Right kidney (tissue), 1 donor: ENCODE data around the gene TANC1.
A peak's percentile ranks its signal among the peaks of the same experiment; 100 is the strongest.

Source experiments
- DNase-seq: peaks from one replicate; pipeline ENCODE4 v3.0.0-alpha.2; 2016

TANC1 gene

GRCh38 chr2:159160954-159161353, 192.5 kb downstream of the TANC1 start:
- DNase-seq, result no peak

GRCh38 chr2:159163930-159164329, 195.5 kb downstream of the TANC1 start:
- DNase-seq, result no peak

GRCh38 chr2:159164457-159164911, 196.0 kb downstream of the TANC1 start:
- DNase-seq, result no peak

- no peak for DNase-seq
These were observed 196.6 kb downstream of the TANC1 start for GRCh38 chr2:159165048-159165447.

GRCh38 chr2:159168707-159169106, 200.3 kb downstream of the TANC1 start:
- DNase-seq, result no peak

GRCh38 chr2:159169187-159169586, 200.7 kb downstream of the TANC1 start:
- DNase-seq, result no peak

- DNase-seq, result no peak
These were observed 204.0 kb downstream of the TANC1 start for GRCh38 chr2:159172403-159172802.

GRCh38 chr2:159174759-159175158, 206.3 kb downstream of the TANC1 start:
- DNase-seq, result no peak

- no peak for DNase-seq
These were observed 206.7 kb downstream of the TANC1 start for GRCh38 chr2:159175182-159175581.

GRCh38 chr2:159175927-159176326, 207.5 kb downstream of the TANC1 start:
- DNase-seq, result no peak

GRCh38 chr2:159176555-159176954, 208.1 kb downstream of the TANC1 start:
- DNase-seq, result peak; percentile 22

GRCh38 chr2:159177357-159177756, 208.9 kb downstream of the TANC1 start:
- no peak for DNase-seq

- DNase-seq, result no peak
These were observed 209.5 kb downstream of the TANC1 start for GRCh38 chr2:159177957-159178356.

- DNase-seq, result no peak
These were observed 210.7 kb downstream of the TANC1 start for GRCh38 chr2:159179096-159179495.

GRCh38 chr2:159179696-159180095, 211.3 kb downstream of the TANC1 start:
- DNase-seq, result no peak

- DNase-seq, result no peak
These were observed 214.9 kb downstream of the TANC1 start for GRCh38 chr2:159183346-159183745.

GRCh38 chr2:159185401-159186130, 217.1 kb downstream of the TANC1 start:
- no peak for DNase-seq

GRCh38 chr2:159186462-159186861, 218.0 kb downstream of the TANC1 start:
- DNase-seq, result no peak

GRCh38 chr2:159187106-159187505, 218.7 kb downstream of the TANC1 start:
- no peak for DNase-seq

- no peak for DNase-seq
These were observed 220.0 kb downstream of the TANC1 start for GRCh38 chr2:159188449-159188848.

GRCh38 chr2:159192371-159192918, 224.0 kb downstream of the TANC1 start:
- no peak for DNase-seq

- DNase-seq, result no peak
These were observed 225.4 kb downstream of the TANC1 start for GRCh38 chr2:159193791-159194190.

GRCh38 chr2:159194241-159194640, 225.8 kb downstream of the TANC1 start:
- no peak for DNase-seq

GRCh38 chr2:159195697-159196096, 227.3 kb downstream of the TANC1 start:
- no peak for DNase-seq
